Measurements from ENCODE around the gene WNK4. TPM values are rescaled to one million over a fixed set of nuclear protein-coding genes. Genes with fewer than 3 reads are reported as not detected.

WNK4 gene
- total and polyA plus RNA-seq, 9 of the 15 experiments (the other 6 are each of a cell fraction or from before 2014, with no cell fraction given), result 0.32 to 25.8 (median 4.5) TPM

GRCh38 chr17:42779936-42780850 lies at the start of gene WNK4 (continued):
- TF ChIP-seq ZNF124 (CRISPR knock-in tag; IDR thresholded peaks at IDR 0.05) (no peak), PTRF (tag; IDR thresholded peaks at IDR 0.05) (no peak), DNMT1 (IDR thresholded peaks at IDR 0.05) (no peak), KLF1 (tag; IDR thresholded peaks at IDR 0.05) (peak; percentile 74; the same call in 1 of the 2 replicates), RAD51 (IDR thresholded peaks at IDR 0.05; ENCODE audit: borderline replicate concordance, low read depth) (no peak), ARNT (IDR thresholded peaks at IDR 0.05) (peak; percentile 70; a peak in 2 of 4 replicates), RFX7 (CRISPR knock-in tag; IDR thresholded peaks at IDR 0.05) (no peak), HDGF (IDR thresholded peaks at IDR 0.05) (0 out of 2 replicates have a peak, but pooled peaks have one; percentile 60), HMGN3 (IDR thresholded peaks at IDR 0.05; ENCODE audit: borderline replicate concordance, extremely low read depth, insufficient read length, low read depth, low read length) (peak; percentile 70), ZC3H11A (IDR thresholded peaks at IDR 0.05; ENCODE audit: low read depth, low read length) (no peak), ZNF668 (CRISPR knock-in tag; IDR thresholded peaks at IDR 0.05) (no peak), TARDBP (IDR thresholded peaks at IDR 0.05) (no peak), SIRT6 (IDR thresholded peaks at IDR 0.05; ENCODE audit: low read depth, low read length) (no peak), ZNF655 (CRISPR knock-in tag; IDR thresholded peaks at IDR 0.05) (no peak), NFIX (CRISPR knock-in tag; IDR thresholded peaks at IDR 0.05; ENCODE audit: low read depth) (no peak), L3MBTL2 (IDR thresholded peaks at IDR 0.05) (0 out of 2 replicates have a peak, but pooled peaks have one; percentile 3)
- TF ChIP-seq, protein P1, sequence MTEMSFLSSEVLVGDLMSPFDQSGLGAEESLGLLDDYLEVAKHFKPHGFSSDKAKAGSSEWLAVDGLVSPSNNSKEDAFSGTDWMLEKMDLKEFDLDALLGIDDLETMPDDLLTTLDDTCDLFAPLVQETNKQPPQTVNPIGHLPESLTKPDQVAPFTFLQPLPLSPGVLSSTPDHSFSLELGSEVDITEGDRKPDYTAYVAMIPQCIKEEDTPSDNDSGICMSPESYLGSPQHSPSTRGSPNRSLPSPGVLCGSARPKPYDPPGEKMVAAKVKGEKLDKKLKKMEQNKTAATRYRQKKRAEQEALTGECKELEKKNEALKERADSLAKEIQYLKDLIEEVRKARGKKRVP (CRISPR knock-in tag; IDR thresholded peaks at IDR 0.05), result no peak
- TF ChIP-seq, protein P2, sequence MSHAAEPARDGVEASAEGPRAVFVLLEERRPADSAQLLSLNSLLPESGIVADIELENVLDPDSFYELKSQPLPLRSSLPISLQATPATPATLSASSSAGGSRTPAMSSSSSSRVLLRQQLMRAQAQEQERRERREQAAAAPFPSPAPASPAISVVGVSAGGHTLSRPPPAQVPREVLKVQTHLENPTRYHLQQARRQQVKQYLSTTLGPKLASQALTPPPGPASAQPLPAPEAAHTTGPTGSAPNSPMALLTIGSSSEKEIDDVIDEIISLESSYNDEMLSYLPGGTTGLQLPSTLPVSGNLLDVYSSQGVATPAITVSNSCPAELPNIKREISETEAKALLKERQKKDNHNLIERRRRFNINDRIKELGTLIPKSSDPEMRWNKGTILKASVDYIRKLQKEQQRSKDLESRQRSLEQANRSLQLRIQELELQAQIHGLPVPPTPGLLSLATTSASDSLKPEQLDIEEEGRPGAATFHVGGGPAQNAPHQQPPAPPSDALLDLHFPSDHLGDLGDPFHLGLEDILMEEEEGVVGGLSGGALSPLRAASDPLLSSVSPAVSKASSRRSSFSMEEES (CRISPR knock-in tag; IDR thresholded peaks at IDR 0.05), result no peak

All from K562 (cell line).